Cardiac fibroblast (primary cell): ENCODE data around the gene KCNE4.
A peak's percentile ranks its signal among the peaks of the same experiment; 100 is the strongest.

Experiments used
- DNase-seq, 2 donors: peaks; one replicate each; pipeline versions ENCODE4 v3.0.0 to v3.0.0-alpha.2; 2010; ENCODE audit warnings: low read depth in 2 of 2
- H3K4me3 ChIP-seq, 2 donors: replicated peaks in 1 of 2; 1 replicate in 1 of 2; 2 replicates in 1 of 2; pipeline ENCODE4 v1.5.1; 2011; ENCODE audit warnings: low read depth in 2 of 2, low read length in 2 of 2, mild to moderate bottlenecking in 2 of 2, moderate library complexity in 1 of 2
- CTCF ChIP-seq: IDR thresholded peaks from one replicate; pipeline ENCODE4 v1.5.1; 2011; ENCODE audit warnings: low read depth, mild to moderate bottlenecking, low read length, inconsistent platforms

Gene KCNE4

DNA sequence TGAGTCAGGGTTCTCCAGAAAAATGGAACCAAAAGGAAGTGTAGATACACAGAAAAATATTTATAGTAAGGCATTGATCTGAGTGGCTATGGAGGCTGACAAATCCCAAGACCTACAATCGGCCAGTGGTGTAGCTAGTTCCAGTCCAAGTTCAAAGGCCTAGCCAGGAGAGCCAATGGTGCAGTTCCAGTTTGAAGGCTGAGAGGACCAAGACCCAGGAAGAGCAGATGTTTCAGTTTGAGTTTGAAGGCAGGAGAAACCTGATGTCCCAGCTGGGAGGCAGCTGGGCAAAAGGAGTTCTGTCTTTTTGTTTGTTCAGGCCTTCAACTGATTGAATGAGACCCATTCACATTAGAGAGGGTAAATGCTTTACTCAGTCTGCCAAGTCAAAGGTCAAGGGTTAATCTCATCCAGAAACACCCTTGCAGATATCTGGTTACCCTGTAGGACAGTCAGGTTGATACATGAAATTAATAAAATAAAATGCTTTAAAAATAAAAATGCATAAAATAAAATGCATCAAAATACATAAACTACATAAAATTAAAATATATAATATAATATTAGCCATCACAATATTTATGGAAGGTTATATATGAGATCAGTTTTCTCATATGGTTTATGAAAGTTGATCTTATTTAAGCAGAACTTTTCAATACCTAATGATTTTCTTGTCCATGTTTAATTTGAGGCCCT lies 38.7 kb downstream of the KCNE4 start:
- no peak overlapping the region for H3K4me3 ChIP-seq
- no peak for TF ChIP-seq CTCF
- no peak for DNase-seq

- no peak for TF ChIP-seq CTCF
- no peak overlapping the region for H3K4me3 ChIP-seq
- no peak for DNase-seq
These were observed 40.7 kb downstream of the KCNE4 start for GRCh38 chr2:223092667-223093066.

GRCh38 chr2:223093436-223094241 lies 41.6 kb downstream of the KCNE4 start:
- TF ChIP-seq CTCF = no peak
- no peak overlapping the region for H3K4me3 ChIP-seq
- DNase-seq = peak; percentile 75 to 80

DNA sequence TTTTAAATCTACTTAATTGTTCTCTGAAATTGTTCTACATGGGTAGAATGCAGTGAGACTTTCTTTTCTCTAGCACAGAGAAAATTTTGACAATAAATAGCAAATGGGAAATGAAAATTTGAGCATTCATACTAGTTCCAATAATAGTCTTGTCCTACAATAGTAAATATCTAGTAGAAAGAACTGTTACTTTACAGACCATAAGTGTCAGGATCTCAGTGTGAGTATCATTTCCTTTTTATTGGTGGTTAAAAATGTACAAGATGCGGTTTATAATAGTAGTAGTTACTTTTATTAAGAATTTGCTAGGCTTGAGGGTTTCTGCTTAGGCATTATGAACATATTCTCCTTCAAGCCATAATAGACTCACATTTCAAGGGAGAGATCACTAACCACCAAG lies 43.2 kb downstream of the KCNE4 start:
- H3K4me3 ChIP-seq = no peak overlapping the region
- no peak for DNase-seq
- TF ChIP-seq CTCF = no peak

DNA sequence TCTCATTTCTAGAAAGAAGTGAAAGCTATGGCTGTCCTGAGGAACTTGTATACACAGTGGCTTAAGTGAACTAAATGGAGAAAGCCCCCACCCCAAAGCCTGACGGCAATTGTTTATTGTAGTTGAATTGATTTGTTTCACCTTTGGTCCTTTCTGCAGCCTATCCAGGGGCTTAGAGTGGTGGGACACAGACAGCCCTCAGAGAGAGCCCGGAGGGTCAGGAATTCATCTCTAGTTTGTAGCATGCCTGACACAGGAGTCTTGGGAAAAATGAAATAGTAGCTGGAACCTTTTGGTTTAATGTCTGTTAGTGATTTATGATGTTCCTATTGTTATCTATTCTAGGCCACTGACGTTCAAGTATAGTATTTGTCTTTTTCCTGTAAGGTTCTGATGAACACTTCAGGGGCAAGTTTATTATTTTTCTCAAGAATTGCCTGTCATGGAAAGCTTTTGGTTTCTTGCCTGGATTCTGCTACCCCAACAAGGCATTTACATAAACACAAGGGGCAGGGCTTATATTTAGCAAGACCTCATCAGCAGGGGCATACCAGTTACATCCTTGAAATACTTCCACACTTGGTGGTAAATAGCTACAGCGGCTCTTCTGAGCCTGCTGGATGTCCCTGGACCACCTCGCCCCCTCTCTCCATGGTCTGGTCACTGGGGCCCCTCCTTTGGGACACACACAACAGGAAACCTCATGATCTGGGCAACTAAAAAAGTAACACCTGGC lies 44.4 kb downstream of the KCNE4 start:
- DNase-seq = peak in 1 of 2 donors; percentile 45
- no peak overlapping the region for H3K4me3 ChIP-seq
- no peak for TF ChIP-seq CTCF

DNA sequence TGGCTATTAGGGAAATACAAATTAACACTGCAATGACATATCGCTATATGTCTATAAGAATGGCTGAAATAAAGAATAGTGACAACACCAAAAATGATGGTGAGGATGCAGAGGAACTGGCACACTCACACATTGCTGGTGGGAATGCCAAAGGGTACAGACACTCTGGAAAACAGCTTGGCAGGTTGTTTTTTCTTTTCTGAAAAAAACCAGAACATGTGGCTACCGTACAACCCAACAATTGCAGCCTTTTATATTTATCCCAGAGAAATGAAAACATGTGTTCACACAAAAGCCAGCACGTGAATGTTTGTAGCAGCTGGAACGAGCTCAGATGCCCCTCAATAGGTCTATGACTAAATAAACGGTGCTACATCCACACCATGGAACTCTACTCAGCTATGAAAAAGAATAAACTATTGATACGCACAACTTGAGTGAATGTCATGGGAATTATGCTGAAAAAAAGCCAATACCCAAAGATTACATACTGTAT lies 45.9 kb downstream of the KCNE4 start:
- TF ChIP-seq CTCF = no peak
- DNase-seq = no peak
- no peak overlapping the region for H3K4me3 ChIP-seq
